Measurements from ENCODE around the gene GPATCH2.

DNA sequence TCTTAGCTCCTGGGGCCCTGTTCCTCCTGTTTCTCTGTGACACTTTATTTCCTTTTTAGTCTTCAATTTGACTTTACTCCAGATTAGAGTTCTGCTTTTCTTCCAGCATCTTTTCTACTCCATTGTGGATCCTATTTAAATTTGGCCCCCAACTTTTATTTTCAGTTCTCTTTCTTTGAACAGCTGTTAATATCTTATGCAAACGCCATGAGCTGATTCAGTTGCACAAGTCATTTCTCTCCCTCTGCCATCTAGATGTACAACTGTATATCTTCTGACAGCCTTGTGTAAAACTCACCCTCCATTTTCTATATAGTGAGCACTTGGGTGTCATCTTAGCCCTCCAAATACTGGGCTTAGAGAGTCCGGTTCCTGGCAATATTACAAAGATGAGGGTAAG lies 42.5 kb upstream of the GPATCH2 start:
- TF ChIP-seq TAF1 (IDR thresholded peaks at IDR 0.05; ENCODE audit: low read depth) (no peak), EGR1 (IDR thresholded peaks at IDR 0.05) (no peak), YY1 (IDR thresholded peaks at IDR 0.05; ENCODE audit: low read depth) (no peak), EP300 (IDR thresholded peaks at IDR 0.05; ENCODE audit: borderline replicate concordance) (no peak), RAD21 (IDR thresholded peaks at IDR 0.05; ENCODE audit: low read depth) (no peak), TEAD4 (IDR thresholded peaks at IDR 0.05) (no peak), FOXM1 (IDR thresholded peaks at IDR 0.05; ENCODE audit: borderline replicate concordance, low read depth) (no peak)
- TF ChIP-seq, protein P1, sequence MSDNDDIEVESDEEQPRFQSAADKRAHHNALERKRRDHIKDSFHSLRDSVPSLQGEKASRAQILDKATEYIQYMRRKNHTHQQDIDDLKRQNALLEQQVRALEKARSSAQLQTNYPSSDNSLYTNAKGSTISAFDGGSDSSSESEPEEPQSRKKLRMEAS (IDR thresholded peaks at IDR 0.05): no peak

Data from Ishikawa (cell line).